ENCODE measurements around the gene PTER. TPM values are rescaled to one million over a fixed set of nuclear protein-coding genes. Genes with fewer than 3 reads are reported as not detected.

Gene PTER
- total RNA-seq, 1 donor from 2014 or later: 2.5 TPM

DNA sequence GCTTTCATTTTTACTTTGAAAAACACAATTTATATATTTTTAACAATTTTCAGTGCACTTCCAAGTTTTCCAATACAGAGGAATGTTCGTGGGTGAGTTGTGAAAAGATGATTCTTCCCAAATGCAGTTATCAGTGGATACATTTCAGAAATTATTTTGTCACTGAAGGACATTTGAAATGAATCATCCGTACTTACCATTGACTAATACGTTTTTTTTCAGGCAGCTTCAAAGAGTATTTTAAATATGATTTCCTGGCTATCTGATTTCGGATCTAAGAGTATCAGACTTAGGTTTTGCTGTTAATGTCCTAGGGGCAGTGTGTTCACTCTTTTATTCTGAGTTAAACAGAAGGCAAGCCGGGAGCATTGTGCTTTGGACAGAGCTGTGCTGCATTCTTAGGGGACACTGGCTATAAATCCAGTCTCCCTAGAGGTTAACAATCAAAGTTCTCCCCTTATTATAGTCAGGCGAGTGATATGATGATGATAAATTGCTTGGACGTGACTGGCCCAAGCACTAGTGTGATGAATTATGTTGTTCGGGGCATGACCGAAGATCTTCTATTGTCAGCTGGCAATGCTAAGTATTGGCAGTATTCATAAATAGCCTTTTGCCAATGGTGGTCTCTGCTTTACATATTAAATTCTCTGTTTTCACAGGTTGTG lies 4.5 kb downstream of the PTER start:
- H4K20me1 ChIP-seq (ENCODE audit: insufficient read depth, low read length): no peaks in the 10 kb centered on the region
- no peak overlapping the region for H3K4me3 Mint-ChIP-seq (ENCODE audit: unreplicated experiment)
- H3K9me3 Mint-ChIP-seq (ENCODE audit: unreplicated experiment): no peaks in the 10 kb centered on the region
- no peaks in the 10 kb centered on the region for H3K4me1 ChIP-seq (ENCODE audit: insufficient read depth, low read length)
- TF ChIP-seq, protein P1, sequence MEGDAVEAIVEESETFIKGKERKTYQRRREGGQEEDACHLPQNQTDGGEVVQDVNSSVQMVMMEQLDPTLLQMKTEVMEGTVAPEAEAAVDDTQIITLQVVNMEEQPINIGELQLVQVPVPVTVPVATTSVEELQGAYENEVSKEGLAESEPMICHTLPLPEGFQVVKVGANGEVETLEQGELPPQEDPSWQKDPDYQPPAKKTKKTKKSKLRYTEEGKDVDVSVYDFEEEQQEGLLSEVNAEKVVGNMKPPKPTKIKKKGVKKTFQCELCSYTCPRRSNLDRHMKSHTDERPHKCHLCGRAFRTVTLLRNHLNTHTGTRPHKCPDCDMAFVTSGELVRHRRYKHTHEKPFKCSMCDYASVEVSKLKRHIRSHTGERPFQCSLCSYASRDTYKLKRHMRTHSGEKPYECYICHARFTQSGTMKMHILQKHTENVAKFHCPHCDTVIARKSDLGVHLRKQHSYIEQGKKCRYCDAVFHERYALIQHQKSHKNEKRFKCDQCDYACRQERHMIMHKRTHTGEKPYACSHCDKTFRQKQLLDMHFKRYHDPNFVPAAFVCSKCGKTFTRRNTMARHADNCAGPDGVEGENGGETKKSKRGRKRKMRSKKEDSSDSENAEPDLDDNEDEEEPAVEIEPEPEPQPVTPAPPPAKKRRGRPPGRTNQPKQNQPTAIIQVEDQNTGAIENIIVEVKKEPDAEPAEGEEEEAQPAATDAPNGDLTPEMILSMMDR (IDR thresholded peaks at IDR 0.05; ENCODE audit: insufficient read depth, low read depth, low read length): no peak
- TF ChIP-seq EZH2 (IDR thresholded peaks at IDR 0.05; ENCODE audit: insufficient read depth, low read length): no peak
- no peak overlapping the region for H3K27ac ChIP-seq (ENCODE audit: low read depth, low read length)
- H3K79me2 ChIP-seq (ENCODE audit: insufficient read depth, low read length): no peaks in the 10 kb centered on the region
- H3K27ac Mint-ChIP-seq (ENCODE audit: unreplicated experiment): peak overlapping the region; percentile 63
- no peaks in the 10 kb centered on the region for H3K36me3 Mint-ChIP-seq (ENCODE audit: low read depth, unreplicated experiment)
- H3K9me3 ChIP-seq (ENCODE audit: insufficient read depth, low read depth, low read length): no peaks in the 10 kb centered on the region
- H3K4me3 ChIP-seq (ENCODE audit: insufficient read depth, low read depth, low read length): no peak overlapping the region
- FAIRE-seq (no peak), DNase-seq (ENCODE audit: low read depth) (peak; percentile 14)
- H3K36me3 ChIP-seq (ENCODE audit: insufficient read depth, low read length): no peaks in the 10 kb centered on the region
- H2AFZ ChIP-seq (ENCODE audit: low read depth, low read length): no peak overlapping the region
- H3K27me3 Mint-ChIP-seq (ENCODE audit: low read depth, unreplicated experiment): peaks cover 4% of the 10 kb centered on the region
- H3K27me3 ChIP-seq (ENCODE audit: insufficient read depth, low read length): no peaks in the 10 kb centered on the region
- no peak overlapping the region for H3K9ac ChIP-seq (ENCODE audit: low read length)
- peak overlapping the region; percentile 17 for H3K4me2 ChIP-seq (ENCODE audit: low read length)
- peaks cover 18% of the 10 kb centered on the region for H3K4me1 Mint-ChIP-seq (ENCODE audit: low read depth, unreplicated experiment)

GRCh38 chr10:16442914-16443313 lies 6.1 kb downstream of the PTER start:
- FAIRE-seq: no peak
- no peaks in the 10 kb centered on the region for H3K4me1 ChIP-seq (ENCODE audit: insufficient read depth, low read length)
- no peaks in the 10 kb centered on the region for H3K79me2 ChIP-seq (ENCODE audit: insufficient read depth, low read length)
- H3K9ac ChIP-seq (ENCODE audit: low read length): no peak overlapping the region
- no peak overlapping the region for H3K27ac ChIP-seq (ENCODE audit: low read depth, low read length)
- no peak overlapping the region for H3K4me2 ChIP-seq (ENCODE audit: low read length)
- no peaks in the 10 kb centered on the region for H4K20me1 ChIP-seq (ENCODE audit: insufficient read depth, low read length)
- H3K27ac Mint-ChIP-seq (ENCODE audit: unreplicated experiment): no peak overlapping the region
- H2AFZ ChIP-seq (ENCODE audit: low read depth, low read length): no peak overlapping the region
- DNase-seq (ENCODE audit: low read depth): no peak
- H3K4me3 ChIP-seq (ENCODE audit: insufficient read depth, low read depth, low read length): no peak overlapping the region
- no peaks in the 10 kb centered on the region for H3K9me3 Mint-ChIP-seq (ENCODE audit: unreplicated experiment)
- H3K27me3 ChIP-seq (ENCODE audit: insufficient read depth, low read length): no peaks in the 10 kb centered on the region
- no peaks in the 10 kb centered on the region for H3K36me3 ChIP-seq (ENCODE audit: insufficient read depth, low read length)
- H3K4me3 Mint-ChIP-seq (ENCODE audit: unreplicated experiment): no peak overlapping the region
- no peaks in the 10 kb centered on the region for H3K36me3 Mint-ChIP-seq (ENCODE audit: low read depth, unreplicated experiment)
- H3K27me3 Mint-ChIP-seq (ENCODE audit: low read depth, unreplicated experiment): no peaks in the 10 kb centered on the region
- H3K4me1 Mint-ChIP-seq (ENCODE audit: low read depth, unreplicated experiment): peaks cover 18% of the 10 kb centered on the region
- TF ChIP-seq EZH2 (IDR thresholded peaks at IDR 0.05; ENCODE audit: insufficient read depth, low read length): no peak
- TF ChIP-seq, protein P1 (IDR thresholded peaks at IDR 0.05; ENCODE audit: insufficient read depth, low read depth, low read length): no peak
- H3K9me3 ChIP-seq (ENCODE audit: insufficient read depth, low read depth, low read length): no peaks in the 10 kb centered on the region

DNA sequence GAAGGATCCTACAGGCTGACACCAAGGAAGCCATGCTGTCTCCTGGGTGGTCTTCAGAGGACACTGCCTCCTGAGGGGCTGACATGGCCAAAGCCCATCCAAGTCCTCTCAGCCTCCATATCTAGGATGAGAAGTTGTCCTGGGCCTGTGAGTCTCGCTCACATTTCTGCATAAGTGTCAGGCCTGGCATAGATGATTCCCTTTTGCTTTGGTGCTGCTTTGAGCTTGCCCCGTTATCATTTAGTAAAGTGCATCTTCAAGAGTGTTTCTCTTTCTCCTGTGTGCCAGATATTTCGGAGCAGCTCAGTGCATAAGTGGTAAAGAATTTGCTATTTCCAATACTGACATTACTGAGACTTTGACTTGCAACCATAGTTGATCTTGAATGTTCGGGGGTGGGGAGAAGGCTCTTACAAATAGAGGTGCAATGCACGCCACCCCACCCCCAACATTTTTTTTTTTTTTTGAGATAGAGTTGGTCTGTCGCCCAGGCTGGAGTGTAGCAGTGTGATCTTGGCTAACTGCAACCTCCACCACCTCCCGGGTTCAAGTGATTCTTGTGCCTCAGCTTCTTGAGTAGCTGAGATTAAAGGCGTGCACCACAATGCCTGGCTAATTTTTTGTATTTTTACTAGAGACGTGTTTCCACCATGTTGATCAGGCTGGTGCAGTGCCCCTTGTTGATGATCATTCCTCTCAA lies 9.1 kb downstream of the PTER start:
- H3K4me3 Mint-ChIP-seq (ENCODE audit: unreplicated experiment): no peak overlapping the region
- no peaks in the 10 kb centered on the region for H3K27me3 Mint-ChIP-seq (ENCODE audit: low read depth, unreplicated experiment)
- Histone ChIP-seq H3K4me1 (ENCODE audit: insufficient read depth, low read length) (no peaks in the 10 kb centered on the region), H3K27me3 (ENCODE audit: insufficient read depth, low read length) (no peaks in the 10 kb centered on the region), H3K4me3 (ENCODE audit: insufficient read depth, low read depth, low read length) (no peak overlapping the region), H3K4me2 (ENCODE audit: low read length) (no peak overlapping the region), H3K36me3 (ENCODE audit: insufficient read depth, low read length) (no peaks in the 10 kb centered on the region), H3K9ac (ENCODE audit: low read length) (no peak overlapping the region), H3K79me2 (ENCODE audit: insufficient read depth, low read length) (no peaks in the 10 kb centered on the region), H3K9me3 (ENCODE audit: insufficient read depth, low read depth, low read length) (no peaks in the 10 kb centered on the region), H2AFZ (ENCODE audit: low read depth, low read length) (no peak overlapping the region), H3K27ac (ENCODE audit: low read depth, low read length) (no peak overlapping the region), H4K20me1 (ENCODE audit: insufficient read depth, low read length) (no peaks in the 10 kb centered on the region)
- FAIRE-seq: no peak
- H3K36me3 Mint-ChIP-seq (ENCODE audit: low read depth, unreplicated experiment): no peaks in the 10 kb centered on the region
- H3K4me1 Mint-ChIP-seq (ENCODE audit: low read depth, unreplicated experiment): peaks cover 7% of the 10 kb centered on the region
- no peak for TF ChIP-seq EZH2 (IDR thresholded peaks at IDR 0.05; ENCODE audit: insufficient read depth, low read length)
- TF ChIP-seq, protein P1 (IDR thresholded peaks at IDR 0.05; ENCODE audit: insufficient read depth, low read depth, low read length): no peak
- H3K9me3 Mint-ChIP-seq (ENCODE audit: unreplicated experiment): no peaks in the 10 kb centered on the region
- no peak for DNase-seq (ENCODE audit: low read depth)
- H3K27ac Mint-ChIP-seq (ENCODE audit: unreplicated experiment): no peak overlapping the region

All from astrocyte (in vitro differentiated cells and primary cell).